Caco-2 (cell line): ENCODE measurements around the gene TMPRSS6. TPM values are rescaled to one million over a fixed set of nuclear protein-coding genes. Genes with fewer than 3 reads are reported as not detected.

Source experiments
- BruUV-seq: library from RNA; stranded (reverse); fragments of 400-500 nt; replicated peaks from 2 replicates; lab custom pipeline; 2021; lab: Mats Ljungman, UMichigan
- CTCF ChIA-PET: fragments of 300-600 bp; sonication (Branson Sonifier 250); formaldehyde crosslinking; loops from one replicate; lab custom pipeline; 2022; ENCODE audit warnings: antibody characterized with exemption; lab: Charles Lee
- POLR2A ChIA-PET: fragments of 300-600 bp; sonication (Branson Sonifier 250); formaldehyde crosslinking; loops from one replicate; lab custom pipeline; 2022; ENCODE audit warnings: antibody characterized with exemption; lab: Charles Lee
- DNase-seq, 2 experiments: peaks; one replicate each; pipeline versions ENCODE4 v3.0.0 to v3.0.0-alpha.2; 2020 to 2022
- H3K27me3 ChIP-seq: replicated peaks from 2 replicates; pipeline ENCODE4 v1.6.0; 2011; ENCODE audit warnings: low read length; ENCODE audit not compliant: control insufficient read depth, insufficient read depth
- H3K36me3 ChIP-seq: 2 replicates; pipeline ENCODE4 v1.5.1; 2011; ENCODE audit warnings: low read length; ENCODE audit not compliant: control insufficient read depth, insufficient read depth
- H3K4me1 ChIP-seq: fragments of 250-450 bp; sonication (Bioruptor Pico); 2 replicates; pipeline ENCODE4 v1.5.1; 2020; ENCODE audit warnings: mild to moderate bottlenecking
- H3K4me3 ChIP-seq: 2 replicates; pipeline ENCODE4 v1.5.1; 2011; ENCODE audit warnings: low read depth, mild to moderate bottlenecking, control low read depth, low read length
- H3K9me3 ChIP-seq: fragments of 250-450 bp; sonication (Bioruptor Pico); 2 replicates; pipeline ENCODE4 v1.5.1; 2020; ENCODE audit warnings: mild to moderate bottlenecking, moderate library complexity
- H3K27ac Mint-ChIP-seq: one replicate; pipeline ENCODE4 v1.8.0; 2022; ENCODE audit warnings: mixed read lengths; ENCODE audit not compliant: unreplicated experiment
- H3K27me3 Mint-ChIP-seq: one replicate; pipeline ENCODE4 v1.8.0; 2022; ENCODE audit warnings: mixed read lengths; ENCODE audit not compliant: insufficient read depth, unreplicated experiment
- H3K36me3 Mint-ChIP-seq: one replicate; pipeline ENCODE4 v1.8.0; 2022; ENCODE audit warnings: mild to moderate bottlenecking, mixed read lengths; ENCODE audit not compliant: insufficient read depth, unreplicated experiment
- H3K4me1 Mint-ChIP-seq: one replicate; pipeline ENCODE4 v1.8.0; 2022; ENCODE audit warnings: low read depth, mixed read lengths; ENCODE audit not compliant: unreplicated experiment
- H3K4me3 Mint-ChIP-seq: one replicate; pipeline ENCODE4 v1.8.0; 2022; ENCODE audit warnings: mild to moderate bottlenecking, moderate library complexity, mixed read lengths; ENCODE audit not compliant: unreplicated experiment
- H3K9me3 Mint-ChIP-seq: one replicate; pipeline ENCODE4 v1.8.0; 2022; ENCODE audit warnings: mixed read lengths; ENCODE audit not compliant: unreplicated experiment
- intact Hi-C: fragments of 100-400 bp; cut with micrococcal nuclease; formaldehyde crosslinking; loops from one replicate; pipeline ENCODE4 v1.10.0; 2022; ENCODE audit not compliant: unreplicated experiment
- total RNA-seq: library from RNA; stranded (reverse); gene quantifications from 2 replicates; pipeline ENCODE4 v1.2.3, GENCODE V29; 2022
- TF ChIP-seq, protein P1 (sequence below), 2 experiments: fragments of 200-600 bp in 1 of 2; IDR thresholded peaks; 1 replicate in 1 of 2; 2 replicates in 1 of 2; pipeline versions ENCODE4 v1.5.1 to v1.8.0; 2011 to 2022; ENCODE audit warnings: antibody characterized with exemption in 1 of 2, control low read depth in 1 of 2, inconsistent platforms in 1 of 2, low read depth in 1 of 2, low read length in 1 of 2, mild to moderate bottlenecking in 1 of 2, moderate library complexity in 1 of 2; ENCODE audit not compliant: insufficient read depth in 1 of 2, severe bottlenecking in 1 of 2, unreplicated experiment in 1 of 2

TMPRSS6 gene
- total RNA-seq, 1 experiment from 2014 or later: 1.6 TPM

DNA sequence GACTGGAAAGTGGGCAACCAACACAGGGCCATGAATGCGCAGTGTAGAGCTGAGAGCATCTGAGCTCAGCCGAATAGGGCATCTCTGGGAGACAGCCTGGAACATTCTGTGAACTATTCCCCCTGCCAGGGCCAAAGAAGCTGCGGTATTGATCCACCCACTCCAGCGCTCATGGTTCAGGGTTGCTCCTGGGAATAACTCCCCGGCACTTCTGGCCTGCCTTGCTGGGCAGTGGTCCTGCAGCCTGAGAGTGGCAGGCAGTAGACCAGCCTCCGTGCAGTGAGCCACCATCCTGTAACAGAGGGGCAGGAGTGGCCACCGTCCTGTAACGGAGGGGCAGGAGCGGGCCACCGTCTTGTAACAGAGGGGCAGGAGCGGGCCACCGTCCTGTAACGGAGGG is 12.2 kb downstream of the TMPRSS6 start:
- CTCF ChIA-PET: interaction anchor here (0.6 kb wide), 1 partner anchor 504 kb away, joined by 3 read pairs; no protein-coding TSS in a partner anchor
- Histone ChIP-seq H3K36me3 (no peaks in the 10 kb centered on the region), H3K9me3 (no peaks in the 10 kb centered on the region), H3K4me3 (no peak overlapping the region), H3K27me3 (no peaks in the 10 kb centered on the region), H3K4me1 (peaks cover 11% of the 10 kb centered on the region)
- Mint-ChIP-seq H3K27me3 (peaks cover 4% of the 10 kb centered on the region), H3K4me1 (peaks cover 19% of the 10 kb centered on the region), H3K27ac (no peak overlapping the region), H3K9me3 (no peaks in the 10 kb centered on the region), H3K4me3 (no peak overlapping the region), H3K36me3 (no peaks in the 10 kb centered on the region)
- intact Hi-C loops: no loop called here
- no peak for DNase-seq
- TF ChIP-seq, protein P1, sequence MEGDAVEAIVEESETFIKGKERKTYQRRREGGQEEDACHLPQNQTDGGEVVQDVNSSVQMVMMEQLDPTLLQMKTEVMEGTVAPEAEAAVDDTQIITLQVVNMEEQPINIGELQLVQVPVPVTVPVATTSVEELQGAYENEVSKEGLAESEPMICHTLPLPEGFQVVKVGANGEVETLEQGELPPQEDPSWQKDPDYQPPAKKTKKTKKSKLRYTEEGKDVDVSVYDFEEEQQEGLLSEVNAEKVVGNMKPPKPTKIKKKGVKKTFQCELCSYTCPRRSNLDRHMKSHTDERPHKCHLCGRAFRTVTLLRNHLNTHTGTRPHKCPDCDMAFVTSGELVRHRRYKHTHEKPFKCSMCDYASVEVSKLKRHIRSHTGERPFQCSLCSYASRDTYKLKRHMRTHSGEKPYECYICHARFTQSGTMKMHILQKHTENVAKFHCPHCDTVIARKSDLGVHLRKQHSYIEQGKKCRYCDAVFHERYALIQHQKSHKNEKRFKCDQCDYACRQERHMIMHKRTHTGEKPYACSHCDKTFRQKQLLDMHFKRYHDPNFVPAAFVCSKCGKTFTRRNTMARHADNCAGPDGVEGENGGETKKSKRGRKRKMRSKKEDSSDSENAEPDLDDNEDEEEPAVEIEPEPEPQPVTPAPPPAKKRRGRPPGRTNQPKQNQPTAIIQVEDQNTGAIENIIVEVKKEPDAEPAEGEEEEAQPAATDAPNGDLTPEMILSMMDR (IDR thresholded peaks at IDR 0.05; ENCODE audit: insufficient read depth in 1 of 2, low read depth in 1 of 2, low read length in 1 of 2, severe bottlenecking in 1 of 2, unreplicated experiment in 1 of 2): no peak
- POLR2A ChIA-PET: no interaction called here
- no TSS peak for BruUV-seq

DNA sequence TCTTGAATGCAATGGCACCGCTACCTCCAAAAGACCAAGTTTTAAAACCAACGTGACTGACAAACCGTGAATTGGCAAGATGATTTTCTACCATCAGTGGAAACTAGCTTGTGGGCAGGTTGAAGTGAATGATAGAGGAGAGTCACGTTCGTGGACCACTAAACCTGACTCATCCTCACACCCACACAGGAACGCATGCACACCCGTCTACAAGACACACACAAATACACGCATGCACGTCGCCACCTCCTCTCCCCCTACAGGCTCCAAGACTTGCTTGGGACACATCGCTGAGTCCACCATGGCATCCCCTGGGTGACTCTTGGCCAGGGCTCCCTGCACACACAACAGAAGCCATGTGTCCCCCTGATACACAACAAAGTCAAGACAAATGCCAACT is 14.4 kb downstream of the TMPRSS6 start:
- ChIA-PET POLR2A (no interaction called here), CTCF (no interaction called here)
- TF ChIP-seq, protein P1 (IDR thresholded peaks at IDR 0.05; ENCODE audit: insufficient read depth in 1 of 2, low read depth in 1 of 2, low read length in 1 of 2, severe bottlenecking in 1 of 2, unreplicated experiment in 1 of 2): no peak
- H3K4me1 ChIP-seq: peaks cover 2% of the 10 kb centered on the region
- Mint-ChIP-seq H3K27me3 (peaks cover 4% of the 10 kb centered on the region), H3K27ac (no peak overlapping the region), H3K4me3 (no peak overlapping the region), H3K36me3 (no peaks in the 10 kb centered on the region), H3K9me3 (no peaks in the 10 kb centered on the region), H3K4me1 (peaks cover 11% of the 10 kb centered on the region)
- no peaks in the 10 kb centered on the region for H3K27me3 ChIP-seq
- H3K9me3 ChIP-seq: no peaks in the 10 kb centered on the region
- no peak for DNase-seq
- BruUV-seq: no TSS peak
- H3K36me3 ChIP-seq: no peaks in the 10 kb centered on the region
- no peak overlapping the region for H3K4me3 ChIP-seq
- intact Hi-C loops: no loop called here

DNA sequence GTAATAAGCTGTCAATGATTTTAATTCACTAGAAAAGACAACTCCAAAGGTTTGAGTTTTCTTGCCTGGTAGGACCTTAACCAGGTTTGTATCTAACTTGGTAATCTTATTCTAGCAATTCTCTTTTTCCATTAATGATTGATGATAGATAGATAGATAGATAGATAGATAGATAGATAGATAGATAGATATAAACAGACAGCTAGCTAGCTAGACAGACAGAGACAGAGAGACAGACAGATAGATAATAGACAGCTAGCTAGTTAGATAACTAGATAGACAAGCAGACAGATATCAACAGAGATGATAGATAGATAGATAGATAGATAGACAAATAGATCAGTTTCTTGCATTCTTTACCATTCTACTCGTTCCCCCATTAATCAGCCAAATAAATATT is 15.3 kb downstream of the TMPRSS6 start:
- POLR2A ChIA-PET: no interaction called here
- H3K27me3 ChIP-seq: no peaks in the 10 kb centered on the region
- CTCF ChIA-PET: no interaction called here
- H3K27me3 Mint-ChIP-seq: peaks cover 4% of the 10 kb centered on the region
- no peak overlapping the region for H3K27ac Mint-ChIP-seq
- H3K4me1 ChIP-seq: no peaks in the 10 kb centered on the region
- no peak for DNase-seq
- TF ChIP-seq, protein P1 (IDR thresholded peaks at IDR 0.05; ENCODE audit: insufficient read depth in 1 of 2, low read depth in 1 of 2, low read length in 1 of 2, severe bottlenecking in 1 of 2, unreplicated experiment in 1 of 2): no peak
- H3K36me3 ChIP-seq: no peaks in the 10 kb centered on the region
- no peaks in the 10 kb centered on the region for H3K9me3 ChIP-seq
- intact Hi-C loops: no loop called here
- H3K4me3 Mint-ChIP-seq: no peak overlapping the region
- no TSS peak for BruUV-seq
- no peak overlapping the region for H3K4me3 ChIP-seq
- H3K36me3 Mint-ChIP-seq: no peaks in the 10 kb centered on the region
- H3K4me1 Mint-ChIP-seq: peaks cover 10% of the 10 kb centered on the region
- H3K9me3 Mint-ChIP-seq: no peaks in the 10 kb centered on the region
